Measurements from ENCODE around the gene MDH2.
"Not testable (repeated sequence)": the region's sequence is repeated elsewhere in the genome, so short reads cannot be mapped to it uniquely, and the experiment has no call there.

The MDH2 gene

GRCh38 chr7:76106893-76107292 lies 59.0 kb downstream of the MDH2 start:
- Histone ChIP-seq H3K36me3 (ENCODE audit: control insufficient read depth in 2 of 2, insufficient read depth in 2 of 2, low read length in 2 of 2) (no peaks in the 10 kb centered on the region), H3K27me3 (ENCODE audit: control insufficient read depth in 2 of 2, insufficient read depth in 2 of 2, low read length in 2 of 2) (no peaks in the 10 kb centered on the region), H3K9ac (ENCODE audit: low read depth in 1 of 2, low read length in 2 of 2) (no peak overlapping the region), H3K4me3 (ENCODE audit: low read length in 2 of 2) (no peak overlapping the region), H3K4me1 (ENCODE audit: control insufficient read depth in 2 of 2, insufficient read depth in 2 of 2, low read length in 2 of 2) (peaks cover 2 to 14% of the 10 kb centered on the region in 2 donors), H3K27ac (ENCODE audit: low read depth in 2 of 2, low read length in 2 of 2) (no peak overlapping the region), H3K9me3 (ENCODE audit: control insufficient read depth in 2 of 2, low read length in 2 of 2) (no peaks in the 10 kb centered on the region)

- H3K4me3 ChIP-seq (ENCODE audit: low read length in 2 of 2): peak overlapping the region; percentile 13 to 62
- H3K36me3 ChIP-seq (ENCODE audit: control insufficient read depth in 2 of 2, insufficient read depth in 2 of 2, low read length in 2 of 2): no peaks in the 10 kb centered on the region
- no peaks in the 10 kb centered on the region for H3K27me3 ChIP-seq (ENCODE audit: control insufficient read depth in 2 of 2, insufficient read depth in 2 of 2, low read length in 2 of 2)
- H3K9me3 ChIP-seq (ENCODE audit: control insufficient read depth in 2 of 2, low read length in 2 of 2): no peaks in the 10 kb centered on the region
- H3K27ac ChIP-seq (ENCODE audit: low read depth in 2 of 2, low read length in 2 of 2): peak overlapping the region; percentile 82 to 92
- H3K9ac ChIP-seq (ENCODE audit: low read depth in 1 of 2, low read length in 2 of 2): peak overlapping the region; percentile 54 to 63
- peaks cover 2 to 14% of the 10 kb centered on the region in 2 donors for H3K4me1 ChIP-seq (ENCODE audit: control insufficient read depth in 2 of 2, insufficient read depth in 2 of 2, low read length in 2 of 2)
These were observed 60.8 kb downstream of the MDH2 start for GRCh38 chr7:76108540-76109233.

GRCh38 chr7:76113042-76113630 lies 65.2 kb downstream of the MDH2 start:
- not testable (repeated sequence) for H3K9ac ChIP-seq (ENCODE audit: low read depth in 1 of 2, low read length in 2 of 2); H3K4me1 ChIP-seq (ENCODE audit: control insufficient read depth in 2 of 2, insufficient read depth in 2 of 2, low read length in 2 of 2); H3K9me3 ChIP-seq (ENCODE audit: control insufficient read depth in 2 of 2, low read length in 2 of 2); H3K4me3 ChIP-seq (ENCODE audit: low read length in 2 of 2); H3K27ac ChIP-seq (ENCODE audit: low read depth in 2 of 2, low read length in 2 of 2); H3K27me3 ChIP-seq (ENCODE audit: control insufficient read depth in 2 of 2, insufficient read depth in 2 of 2, low read length in 2 of 2); H3K36me3 ChIP-seq (ENCODE audit: control insufficient read depth in 2 of 2, insufficient read depth in 2 of 2, low read length in 2 of 2)

- not testable (repeated sequence) for H3K27ac ChIP-seq (ENCODE audit: low read depth in 2 of 2, low read length in 2 of 2); H3K4me3 ChIP-seq (ENCODE audit: low read length in 2 of 2); H3K27me3 ChIP-seq (ENCODE audit: control insufficient read depth in 2 of 2, insufficient read depth in 2 of 2, low read length in 2 of 2); H3K36me3 ChIP-seq (ENCODE audit: control insufficient read depth in 2 of 2, insufficient read depth in 2 of 2, low read length in 2 of 2); H3K9me3 ChIP-seq (ENCODE audit: control insufficient read depth in 2 of 2, low read length in 2 of 2); H3K4me1 ChIP-seq (ENCODE audit: control insufficient read depth in 2 of 2, insufficient read depth in 2 of 2, low read length in 2 of 2); H3K9ac ChIP-seq (ENCODE audit: low read depth in 1 of 2, low read length in 2 of 2)
These were observed 66.8 kb downstream of the MDH2 start for GRCh38 chr7:76114742-76115141.
